Hepatocyte (in vitro differentiated cells): ENCODE data around the gene TPSAB1. TPM values are rescaled to one million over a fixed set of nuclear protein-coding genes. Genes with fewer than 3 reads are reported as not detected.
"Not testable (repeated sequence)": the region's sequence is repeated elsewhere in the genome, so short reads cannot be mapped to it uniquely, and the experiment has no call there.

Experiments
- DNase-seq: peaks from one replicate; pipeline ENCODE4 v3.0.0-alpha.2; 2016; ENCODE audit warnings: low spot score
- H2AFZ ChIP-seq: fragments of 200-600 bp; sonication (generic); 2 replicates; pipeline ENCODE4 v1.6.0; 2016; ENCODE audit warnings: antibody characterized with exemption, mild to moderate bottlenecking
- H3K27ac ChIP-seq: fragments of 200-600 bp; sonication (generic); 2 replicates; pipeline ENCODE4 v1.5.1; 2016; ENCODE audit warnings: mild to moderate bottlenecking
- H3K27me3 ChIP-seq: fragments of 200-600 bp; sonication (generic); 2 replicates; pipeline ENCODE4 v1.6.1; 2016
- H3K36me3 ChIP-seq: fragments of 200-600 bp; sonication (generic); replicated peaks from 2 replicates; pipeline ENCODE4 v1.5.1; 2016; ENCODE audit warnings: low read depth; ENCODE audit not compliant: insufficient read depth
- H3K4me1 ChIP-seq: fragments of 200-600 bp; sonication (generic); 2 replicates; pipeline ENCODE4 v1.5.1; 2016; ENCODE audit warnings: mild to moderate bottlenecking, moderate library complexity; ENCODE audit not compliant: insufficient read depth
- H3K4me2 ChIP-seq: fragments of 200-600 bp; sonication (generic); 2 replicates; pipeline ENCODE4 v1.6.0; 2016
- H3K4me3 ChIP-seq: fragments of 200-600 bp; sonication (generic); 2 replicates; pipeline ENCODE4 v1.5.1; 2016; ENCODE audit warnings: mild to moderate bottlenecking
- H3K79me2 ChIP-seq: fragments of 200-600 bp; sonication (generic); 2 replicates; pipeline ENCODE4 v1.6.0; 2017; ENCODE audit warnings: mild to moderate bottlenecking
- H3K9me2 ChIP-seq: fragments of 200-600 bp; sonication (generic); replicated peaks from 2 replicates; pipeline ENCODE4 v1.6.0; 2017; ENCODE audit warnings: mild to moderate bottlenecking; ENCODE audit not compliant: insufficient read depth
- H3K9me3 ChIP-seq: fragments of 200-600 bp; sonication (generic); 2 replicates; pipeline ENCODE4 v1.5.1; 2016; ENCODE audit warnings: low read depth, mild to moderate bottlenecking
- H4K20me1 ChIP-seq: fragments of 200-600 bp; sonication (generic); 2 replicates; pipeline ENCODE4 v1.6.0; 2016; ENCODE audit warnings: mild to moderate bottlenecking; ENCODE audit not compliant: insufficient read depth, poor library complexity, severe bottlenecking
- CTCF ChIP-seq: fragments of 200-600 bp; sonication (generic); IDR thresholded peaks from 2 replicates; pipeline ENCODE4 v1.5.1; 2016; ENCODE audit warnings: antibody characterized with exemption, mild to moderate bottlenecking; ENCODE audit not compliant: poor library complexity
- EZH2 ChIP-seq: fragments of 200-600 bp; sonication (generic); IDR thresholded peaks from 2 replicates; pipeline ENCODE4 v1.6.1; 2016; ENCODE audit warnings: antibody characterized with exemption, mild to moderate bottlenecking, borderline replicate concordance
- EZH2phosphoT487 ChIP-seq: fragments of 200-600 bp; sonication (generic); IDR thresholded peaks from one replicate; pipeline ENCODE4 v1.6.1; 2018; ENCODE audit warnings: antibody characterized with exemption, mild to moderate bottlenecking, low read depth, moderate library complexity; ENCODE audit not compliant: unreplicated experiment, severe bottlenecking
- WGBS: methylation state at CpG from one replicate; pipeline ENCODE4 v1.1.6; 2016; ENCODE audit warnings: low lambda C conversion rate; ENCODE audit errors: missing lambda C conversion rate; 5-methylcytosine and 5-hydroxymethylcytosine counted together
- polyA plus RNA-seq: library from polyadenylated mRNA; unstranded; fragments of >200 nt; fragmentation: Nextera tagmentation; extraction: Ambion mirVana; gene quantifications from 2 replicates; pipeline ENCODE4 v1.2.1, GENCODE V29; 2016
- total RNA-seq: library from RNA; depleted of rRNA; stranded (reverse); fragments of >200 nt; gene quantifications from 2 replicates; pipeline ENCODE4 v1.2.3, GENCODE V29; 2014

Gene TPSAB1
- total and polyA plus RNA-seq, 2 experiments from 2014 or later: not detected

GRCh38 chr16:1196494-1196893 is 44.0 kb upstream of the TPSAB1 start:
- Histone ChIP-seq H3K27ac (no peak overlapping the region), H3K27me3 (no peaks in the 10 kb centered on the region), H3K4me1 (no peaks in the 10 kb centered on the region), H3K4me3 (no peak overlapping the region), H3K9me3 (no peaks in the 10 kb centered on the region), H4K20me1 (peaks cover 3% of the 10 kb centered on the region), H3K79me2 (no peaks in the 10 kb centered on the region), H3K36me3 (no peaks in the 10 kb centered on the region), H3K9me2 (no peaks in the 10 kb centered on the region), H2AFZ (no peak overlapping the region), H3K4me2 (no peak overlapping the region)
- TF ChIP-seq CTCF (no peak), EZH2 (no peak), EZH2phosphoT487 (no peak)
- WGBS: 87% methylated on average over 10 of the region's 11 CpGs
- DNase-seq: no peak

- no peak for DNase-seq
- 79% methylated on average over 19 of the region's 19 CpGs for WGBS
- Histone ChIP-seq H3K4me3 (no peak overlapping the region), H3K4me2 (no peak overlapping the region), H4K20me1 (peaks cover 2% of the 10 kb centered on the region), H3K36me3 (no peaks in the 10 kb centered on the region), H3K79me2 (no peaks in the 10 kb centered on the region), H3K27ac (no peak overlapping the region), H2AFZ (no peak overlapping the region), H3K27me3 (no peaks in the 10 kb centered on the region), H3K9me2 (no peaks in the 10 kb centered on the region), H3K4me1 (no peaks in the 10 kb centered on the region), H3K9me3 (no peaks in the 10 kb centered on the region)
- no peak for TF ChIP-seq EZH2
- no peak for TF ChIP-seq CTCF
- TF ChIP-seq EZH2phosphoT487: no peak
These were observed 43.2 kb upstream of the TPSAB1 start for GRCh38 chr16:1197237-1197866.

- Histone ChIP-seq H3K9me2 (no peaks in the 10 kb centered on the region), H4K20me1 (no peaks in the 10 kb centered on the region), H3K4me1 (no peaks in the 10 kb centered on the region), H3K27ac (no peak overlapping the region), H3K27me3 (no peaks in the 10 kb centered on the region), H3K79me2 (no peaks in the 10 kb centered on the region), H2AFZ (no peak overlapping the region), H3K4me2 (no peak overlapping the region), H3K4me3 (no peak overlapping the region), H3K36me3 (no peaks in the 10 kb centered on the region), H3K9me3 (no peaks in the 10 kb centered on the region)
- WGBS: 96% methylated on average over 17 of the region's 18 CpGs
- DNase-seq: no peak
- TF ChIP-seq EZH2 (no peak), EZH2phosphoT487 (no peak), CTCF (no peak)
These were observed 42.3 kb upstream of the TPSAB1 start for GRCh38 chr16:1198194-1198593.

- H3K4me1 ChIP-seq, H3K4me2 ChIP-seq, H3K36me3 ChIP-seq, H3K4me3 ChIP-seq, H3K79me2 ChIP-seq, H2AFZ ChIP-seq, DNase-seq, H3K9me2 ChIP-seq, H3K27me3 ChIP-seq, H4K20me1 ChIP-seq, H3K27ac ChIP-seq, H3K9me3 ChIP-seq: not testable (repeated sequence)
- 95% methylated on average over 23 of the region's 44 CpGs for WGBS
These were observed 41.7 kb upstream of the TPSAB1 start for GRCh38 chr16:1198671-1199346.
